HG03432 (cell line): ENCODE data around the gene DNAH14.

Source experiments
- ATAC-seq: cut with Tn5 transposase; IDR thresholded peaks from one replicate; pipeline ENCODE4 v1.9.1; 2021; ENCODE audit warnings: mild to moderate bottlenecking, moderate library complexity; ENCODE audit not compliant: unreplicated experiment

Gene DNAH14

GRCh38 chr1:225424562-225425200 is 495.2 kb downstream of the DNAH14 start:
- no peak for ATAC-seq

- ATAC-seq: no peak
Measured at GRCh38 chr1:225425201-225425786, 495.8 kb downstream of the DNAH14 start.

DNA sequence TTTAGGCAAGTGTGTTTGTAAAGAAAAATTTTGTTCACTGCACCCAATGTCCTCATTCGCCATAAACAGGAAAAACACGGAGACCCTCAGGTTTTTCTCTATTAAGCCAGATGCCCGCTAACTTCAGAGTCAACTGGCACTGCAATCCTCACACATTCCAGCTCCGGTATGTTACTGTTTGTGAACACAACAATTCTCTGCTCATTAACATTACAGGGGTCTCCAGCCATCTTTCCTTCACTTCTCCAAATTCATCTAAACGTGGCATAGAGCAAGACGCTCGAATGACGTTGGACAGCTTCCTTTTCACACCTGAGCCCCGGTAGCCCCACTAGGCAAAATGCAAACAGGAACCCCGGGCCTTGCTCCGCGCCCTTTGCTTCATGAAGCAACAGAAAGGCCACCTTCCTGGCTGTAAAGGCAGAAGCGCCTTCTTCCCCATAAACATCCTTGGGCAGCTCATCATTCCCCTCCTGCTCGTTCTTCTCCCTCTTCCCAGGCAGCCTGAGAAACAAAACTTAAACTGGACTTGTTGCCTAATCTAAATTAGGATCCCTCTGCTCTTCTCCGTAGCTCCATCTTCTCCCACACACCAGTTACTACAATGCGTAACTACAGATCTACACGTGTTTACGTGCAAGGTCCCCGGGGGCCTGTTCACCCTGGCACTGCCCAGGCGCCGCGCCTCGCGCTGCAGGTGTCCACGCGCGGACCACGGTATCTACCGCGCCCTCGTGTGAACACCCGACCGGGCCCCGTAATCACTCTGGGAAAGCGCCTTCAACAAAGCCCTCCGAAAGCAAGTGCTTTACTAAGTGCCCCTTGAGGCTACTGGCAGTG is 497.1 kb downstream of the DNAH14 start:
- no peak for ATAC-seq

DNA sequence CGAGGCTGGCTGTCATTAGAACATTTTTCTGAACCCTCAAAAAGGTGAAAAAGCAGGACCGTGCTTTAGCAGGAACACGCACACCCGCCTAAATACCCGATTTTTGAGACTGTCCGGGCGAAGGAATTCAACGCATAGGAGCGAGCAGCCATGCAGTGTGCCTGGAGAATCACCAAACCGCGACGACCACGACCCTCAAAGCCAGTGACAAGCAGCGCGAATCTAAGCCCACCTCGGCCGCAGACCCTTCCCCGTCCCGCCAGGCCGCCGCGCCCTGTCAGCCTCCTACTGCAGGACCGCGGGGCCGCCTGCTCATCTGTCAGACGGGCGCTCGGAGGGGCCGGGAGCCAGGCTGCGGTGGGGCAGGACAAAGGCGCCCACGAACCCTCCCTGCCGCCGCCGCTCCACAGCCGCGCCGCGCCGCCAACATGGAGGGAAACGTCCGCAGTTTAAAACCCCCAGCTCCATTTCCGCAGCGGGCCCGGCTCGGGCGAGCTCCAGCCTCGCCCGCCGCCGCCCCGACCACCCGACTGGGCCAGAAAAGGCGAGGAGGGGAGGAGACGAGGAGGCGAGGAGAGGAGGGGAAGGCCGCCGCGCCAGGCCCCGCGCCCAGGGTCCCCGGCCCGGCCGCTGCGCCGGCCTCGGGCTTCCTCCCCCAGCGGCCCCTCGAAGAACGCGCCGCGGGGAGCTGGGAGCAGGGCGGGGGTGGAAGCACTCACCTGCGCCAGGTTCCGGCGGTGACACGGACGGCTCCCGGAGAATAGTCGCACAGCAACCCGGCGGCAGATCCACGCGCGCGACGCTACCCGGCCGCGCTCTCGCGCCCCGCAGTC is 498.0 kb downstream of the DNAH14 start, which contains the start of gene LBR:
TSS of gene LBR (minus strand) at position 804 of the 833 bp plus-strand sequence. CDS start 3,963 bp downstream, outside the sequence.
- ATAC-seq: peak; percentile 39

DNA sequence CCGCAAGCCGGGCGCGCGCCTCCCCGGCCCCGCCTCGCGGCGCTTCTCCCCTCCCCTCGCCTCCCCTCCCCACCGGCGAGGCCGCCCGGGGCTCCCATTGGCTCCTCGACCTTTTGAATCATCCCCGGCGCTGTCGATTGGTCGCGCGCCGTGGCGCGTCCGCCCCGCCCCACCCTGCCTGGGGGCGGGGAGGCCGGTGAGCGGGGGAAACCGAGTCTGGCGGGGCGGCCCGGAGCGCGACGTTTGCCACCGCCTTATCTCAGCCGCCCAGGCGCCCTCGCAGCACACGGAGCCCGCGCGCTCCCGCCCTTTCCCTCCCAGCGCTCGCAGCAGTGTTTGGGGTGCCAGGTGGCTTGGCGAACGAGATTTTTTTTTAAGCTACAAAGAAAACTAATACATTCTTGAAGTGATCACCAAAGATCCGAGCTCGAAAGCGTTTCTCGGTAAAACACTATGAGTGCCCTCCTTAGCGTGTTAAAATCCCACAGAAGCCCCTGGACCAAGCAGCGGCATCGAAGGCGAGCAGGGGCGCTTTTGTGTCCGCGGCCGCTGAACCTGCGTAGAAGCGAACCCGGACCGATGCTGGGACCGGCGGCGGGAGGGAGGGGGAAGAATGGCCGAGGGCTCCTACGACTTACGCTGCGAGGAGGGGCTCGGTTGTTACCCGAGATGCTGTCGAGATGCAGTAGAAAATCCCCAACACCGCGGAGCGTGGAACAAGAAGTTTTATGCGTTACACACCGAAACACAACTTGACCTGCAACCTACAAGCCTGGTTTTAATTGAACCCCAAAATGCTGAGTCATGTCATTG is 498.8 kb downstream of the DNAH14 start:
- peak; percentile 93 for ATAC-seq

GRCh38 chr1:225428881-225429455 is 499.5 kb downstream of the DNAH14 start:
- ATAC-seq: peak; percentile 3

- ATAC-seq: no peak
Measured at GRCh38 chr1:225430301-225430700, 500.8 kb downstream of the DNAH14 start.

DNA sequence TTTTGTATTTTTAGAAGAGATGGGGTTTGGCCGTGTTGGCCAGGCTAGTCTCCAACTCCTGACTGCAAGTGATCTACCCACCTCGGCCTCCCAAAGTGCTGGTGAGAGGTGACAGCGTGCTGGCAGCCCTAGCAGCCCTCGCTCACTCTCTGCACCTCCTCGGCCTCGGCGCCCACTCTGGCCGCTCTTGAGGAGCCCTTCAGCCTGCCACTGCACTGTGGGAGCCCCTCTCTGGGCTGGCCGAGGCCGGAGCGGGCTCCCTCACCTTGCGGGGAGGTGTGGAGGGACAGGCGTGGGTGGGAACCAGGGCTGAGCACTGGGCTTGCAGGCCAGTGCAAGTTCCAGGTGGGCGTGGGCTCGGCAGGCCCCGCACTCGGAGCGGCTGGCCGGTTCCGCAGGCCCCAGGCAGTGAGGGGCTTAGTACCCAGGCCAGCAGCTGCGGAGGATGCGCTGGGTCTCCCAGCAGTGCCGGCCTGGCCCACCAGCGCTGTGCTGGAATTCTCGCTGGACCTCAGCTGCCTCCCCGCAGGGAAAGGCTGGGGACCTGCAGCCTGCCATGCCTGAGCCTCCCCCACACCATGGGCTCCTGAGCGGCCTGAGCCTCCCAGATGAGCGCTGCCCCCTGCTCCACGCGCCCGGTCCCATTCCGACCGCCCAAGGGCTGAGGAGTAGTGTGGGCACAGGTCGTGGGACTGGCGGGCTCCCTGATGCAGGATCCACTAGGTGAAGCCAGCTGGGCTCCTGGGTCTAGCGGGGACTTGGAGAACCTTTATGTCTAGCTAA is 501.8 kb downstream of the DNAH14 start:
- no peak for ATAC-seq

DNA sequence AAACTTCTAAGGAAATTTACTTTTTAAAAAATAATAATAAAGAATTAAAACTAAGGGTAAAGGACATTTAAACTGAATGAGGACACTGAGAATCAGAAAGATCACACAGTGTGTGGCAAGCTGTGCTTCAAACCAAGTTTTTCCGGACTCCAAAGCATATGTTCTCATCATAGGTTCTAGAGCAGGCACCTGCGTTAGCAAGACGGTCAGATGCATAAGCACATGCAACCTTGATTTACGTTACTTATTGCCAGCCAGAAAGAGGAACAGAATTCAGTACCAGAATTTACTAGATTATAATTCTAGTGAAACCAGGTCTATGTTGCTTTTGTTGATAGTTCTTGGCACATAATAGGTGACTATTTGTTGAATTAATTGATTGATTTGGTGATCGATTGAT is 504.6 kb downstream of the DNAH14 start:
- no peak for ATAC-seq

DNA sequence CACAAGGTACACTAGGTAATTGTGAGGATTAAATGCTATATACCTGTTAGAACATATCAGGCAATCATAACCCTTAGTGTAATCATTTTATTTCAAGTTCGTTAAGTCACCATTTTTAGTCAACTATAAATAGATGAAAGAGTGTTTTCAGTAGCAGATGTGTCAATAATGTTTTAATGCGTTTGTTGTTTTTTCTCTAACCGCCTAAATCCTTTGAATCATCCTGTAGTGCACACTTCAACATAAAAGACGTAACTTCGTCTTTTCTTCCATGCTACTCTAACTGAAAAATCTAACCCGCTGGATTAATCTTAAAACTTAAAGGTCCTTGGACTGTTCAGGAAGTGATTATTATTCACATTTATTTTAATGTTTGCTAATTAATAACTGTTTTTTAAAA is 505.6 kb downstream of the DNAH14 start:
- ATAC-seq: no peak

DNA sequence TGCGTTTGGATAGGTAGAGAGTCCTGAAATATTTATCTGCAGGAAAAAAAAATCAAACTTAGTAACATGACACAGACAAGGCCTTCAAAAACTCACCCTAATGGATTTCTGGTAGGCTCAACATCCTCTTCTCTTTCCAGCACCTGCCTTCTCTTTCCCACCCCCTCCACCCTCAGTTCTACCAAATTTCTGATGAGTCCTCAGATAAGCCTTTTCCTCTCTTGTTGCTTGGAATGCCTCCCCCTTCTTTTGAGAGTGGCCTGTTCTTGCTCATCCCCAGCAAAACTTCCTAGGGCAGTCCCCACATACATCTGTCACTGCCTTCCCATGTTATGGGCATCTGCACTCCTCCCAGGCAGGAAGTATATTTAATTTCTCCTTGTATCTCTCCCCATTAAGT is 506.0 kb downstream of the DNAH14 start:
- ATAC-seq: peak; percentile 36

DNA sequence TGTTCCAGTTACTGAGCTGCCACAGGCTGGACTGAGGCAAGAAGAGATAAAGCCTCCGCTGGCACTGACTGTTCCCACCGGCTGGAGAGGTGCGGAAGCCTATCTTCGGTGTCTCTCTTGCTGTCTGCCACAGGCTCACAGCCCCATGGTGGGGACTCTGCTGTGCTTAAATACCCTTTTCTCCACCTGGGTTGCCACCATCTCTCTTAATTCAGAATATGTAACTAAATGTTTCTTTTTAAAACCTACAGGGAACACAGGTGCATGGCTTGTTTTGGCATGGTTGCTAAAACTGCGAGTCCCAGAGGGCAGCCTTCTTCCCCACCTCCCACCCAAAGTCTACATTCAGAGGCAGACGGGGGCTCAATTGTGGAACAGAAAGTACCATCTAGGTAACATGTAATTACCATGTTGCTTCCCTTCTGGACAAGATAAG is 506.5 kb downstream of the DNAH14 start:
- peak; percentile 75 for ATAC-seq

- no peak for ATAC-seq
Measured at GRCh38 chr1:225437710-225438437, 508.4 kb downstream of the DNAH14 start.

DNA sequence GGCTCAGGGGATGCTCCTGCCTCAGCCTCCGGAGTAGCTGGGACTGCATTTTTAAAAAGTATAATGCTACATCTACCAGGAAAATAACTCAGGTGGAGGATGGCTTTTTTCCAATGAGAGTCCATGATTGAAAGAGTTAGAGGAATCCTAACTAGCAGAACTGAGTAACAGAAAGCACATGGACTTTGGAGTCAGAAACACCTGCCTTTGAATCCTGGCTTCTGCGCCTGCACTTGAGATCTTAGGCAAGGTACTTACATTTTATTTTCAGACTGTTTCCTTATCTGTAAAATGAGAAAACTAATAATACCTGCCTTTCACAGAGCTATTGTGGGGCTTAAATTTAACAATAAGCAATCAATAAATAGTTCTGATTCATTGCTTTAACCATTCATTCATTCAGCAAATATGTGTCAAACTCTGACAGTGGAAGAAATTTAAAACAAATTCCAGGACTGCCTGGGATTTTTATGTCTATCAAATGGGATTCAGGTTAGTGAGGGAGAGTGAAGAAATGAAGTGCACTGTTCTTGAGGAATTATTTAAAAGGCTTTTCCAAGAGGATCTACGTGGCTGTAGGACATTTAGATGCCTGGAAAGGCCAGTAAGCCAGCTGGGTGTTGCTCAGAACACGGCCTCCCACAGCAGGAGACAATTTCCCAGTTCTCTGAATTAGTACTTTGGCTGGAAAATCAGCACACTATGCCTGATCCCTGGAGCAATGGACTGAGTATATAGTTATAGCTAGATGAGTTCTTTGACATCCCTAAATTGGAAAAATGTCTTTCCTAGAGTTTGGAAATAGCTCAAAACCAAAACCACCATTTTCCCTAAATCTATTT is 511.1 kb downstream of the DNAH14 start:
- no peak for ATAC-seq

DNA sequence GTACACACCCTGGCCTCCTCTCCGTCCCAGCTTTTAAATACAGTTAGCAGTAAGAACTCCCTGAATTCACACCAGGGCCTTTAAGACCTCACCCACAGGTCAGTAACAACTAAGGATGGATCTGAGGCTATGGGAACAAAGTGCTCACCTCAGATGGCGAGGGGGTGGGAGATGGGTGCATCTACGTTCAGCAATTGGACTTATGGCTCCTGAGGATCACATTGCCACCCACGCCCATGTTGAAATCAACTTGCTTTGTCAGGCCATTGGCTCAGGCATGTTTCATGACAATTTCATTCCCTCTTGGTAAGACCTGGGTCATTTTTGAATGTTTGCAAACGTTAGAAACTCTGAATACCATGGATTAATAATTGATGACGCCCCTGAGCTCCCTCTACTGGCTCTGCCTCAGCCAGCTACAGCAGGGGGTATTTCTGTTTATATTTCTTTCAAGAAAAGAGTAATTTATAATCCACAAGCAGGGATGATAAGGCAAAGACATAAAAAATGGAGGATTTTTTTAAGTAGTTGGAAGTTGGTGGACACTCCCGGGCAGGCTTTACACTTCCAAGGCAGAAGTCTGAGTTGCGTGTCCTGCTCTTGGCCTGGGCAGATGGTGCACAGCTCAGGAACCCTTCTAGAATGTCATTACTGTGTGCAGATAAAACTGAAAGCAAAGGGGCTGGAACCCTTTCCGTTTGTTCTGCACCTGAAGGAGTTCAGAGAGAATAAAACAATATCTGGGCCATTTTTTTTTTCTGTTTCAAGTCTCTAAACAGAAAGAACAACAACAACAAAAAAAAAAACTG is 512.0 kb downstream of the DNAH14 start:
- ATAC-seq: peak; percentile 39

GRCh38 chr1:225442123-225442505 is 512.6 kb downstream of the DNAH14 start:
- no peak for ATAC-seq
